GM12878 (cell line): ENCODE measurements around the gene PCDHGA3. TPM values are rescaled to one million over a fixed set of nuclear protein-coding genes. Genes with fewer than 3 reads are reported as not detected.

Source experiments
- ATAC-seq: fragments of 200-7000 bp; cut with Tn5 transposase; 3 replicates; pipeline ENCODE4 v1.9.1; 2020; ENCODE audit warnings: mild to moderate bottlenecking, moderate library complexity
- BruUV-seq: library from RNA; stranded (reverse); fragments of 400-500 nt; replicated peaks from 2 replicates; lab custom pipeline; 2021; lab: Mats Ljungman, UMichigan
- CTCF ChIA-PET: fragments of 300-600 bp; sonication (Branson Sonifier 250); formaldehyde crosslinking; extraction: SDS; loops from one replicate; lab custom pipeline; 2021; ENCODE audit warnings: inconsistent platforms; lab: Yijun Ruan, JAX
- POLR2A ChIA-PET: fragments of 350-600 bp; formaldehyde crosslinking; extraction: SDS; loops from one replicate; lab custom pipeline; 2021; ENCODE audit warnings: inconsistent platforms; lab: Charles Lee
- RAD21 ChIA-PET: fragments of 300-600 bp; sonication (Branson Sonifier 250); formaldehyde crosslinking; loops from one replicate; lab custom pipeline; 2023; ENCODE audit warnings: antibody characterized with exemption; ENCODE audit not compliant: unreplicated experiment; lab: Charles Lee
- SMC1A ChIA-PET: fragments of 300-600 bp; sonication (Branson Sonifier 250); formaldehyde crosslinking; loops from one replicate; lab custom pipeline; 2023; ENCODE audit not compliant: unreplicated experiment, uncharacterized antibody; lab: Charles Lee
- DNase-seq: peaks from one replicate; pipeline ENCODE4 v3.0.0-alpha.2; 2011; ENCODE audit warnings: low read depth, low spot score
- FAIRE-seq: peaks from 3 replicates; lab custom pipeline; 2011; peaks lifted over from hg19 to GRCh38; lab: Jason Lieb, UNC
- H2AFZ ChIP-seq: 2 replicates; pipeline ENCODE4 v1.6.0; 2011; ENCODE audit warnings: low read depth, low read length, control low read depth; ENCODE audit not compliant: control insufficient read depth
- H3K27ac ChIP-seq: 2 replicates; pipeline ENCODE4 v1.5.1; 2011; ENCODE audit warnings: control low read depth; ENCODE audit not compliant: control insufficient read depth, insufficient read depth
- H3K27me3 ChIP-seq, 2 experiments: replicated peaks in 1 of 2; 2 replicates each; pipeline versions ENCODE4 v1.6.0 to v1.6.1; 2011; ENCODE audit warnings: low read length in 1 of 2; ENCODE audit not compliant: control insufficient read depth in 2 of 2, insufficient read depth in 2 of 2
- H3K36me3 ChIP-seq, 2 experiments: 2 replicates each; pipeline ENCODE4 v1.5.1; 2011; ENCODE audit warnings: low read length in 1 of 2; ENCODE audit not compliant: control insufficient read depth in 2 of 2, insufficient read depth in 2 of 2
- H3K4me1 ChIP-seq: 2 replicates; pipeline ENCODE4 v1.6.1; 2011; ENCODE audit warnings: mild to moderate bottlenecking, low read length, moderate library complexity, mixed read lengths; ENCODE audit not compliant: control insufficient read depth, insufficient read depth
- H3K4me2 ChIP-seq: 2 replicates; pipeline ENCODE4 v1.6.0; 2011; ENCODE audit warnings: control low read depth; ENCODE audit not compliant: control insufficient read depth, insufficient read depth
- H3K4me3 ChIP-seq: fragments of 200-600 bp; sonication (generic); 2 replicates; pipeline ENCODE4 v1.5.1; 2016
- H3K79me2 ChIP-seq: 2 replicates; pipeline ENCODE4 v1.6.0; 2011; ENCODE audit warnings: low read length; ENCODE audit not compliant: control insufficient read depth, insufficient read depth
- H3K9ac ChIP-seq: 2 replicates; pipeline ENCODE4 v1.8.0; 2011; ENCODE audit warnings: low read length, control low read depth, mixed read lengths; ENCODE audit not compliant: control insufficient read depth, insufficient read depth
- H3K9me3 ChIP-seq: replicated peaks from 3 replicates; pipeline ENCODE4 v1.5.1; 2011; ENCODE audit warnings: mild to moderate bottlenecking, low read length; ENCODE audit not compliant: control insufficient read depth, insufficient read depth
- H4K20me1 ChIP-seq: 2 replicates; pipeline ENCODE4 v1.6.0; 2011; ENCODE audit not compliant: control insufficient read depth, insufficient read depth
- ASH2L ChIP-seq: fragments of 300-600, 200-600 bp; sonication (generic); IDR thresholded peaks from 2 replicates; pipeline ENCODE4 v1.6.1; 2017; ENCODE audit warnings: low read depth, mild to moderate bottlenecking, borderline replicate concordance
- BHLHE40 ChIP-seq, 2 experiments: fragments of 450-650 bp in 1 of 2; IDR thresholded peaks; 2 replicates each; pipeline ENCODE4 v1.6.1; 2011 to 2017; ENCODE audit warnings: low read depth in 2 of 2, borderline replicate concordance in 1 of 2, improper control_type of control experiment in 1 of 2, low read length in 1 of 2, mild to moderate bottlenecking in 1 of 2
- EGR1 ChIP-seq, 2 experiments: IDR thresholded peaks; 1 replicate in 1 of 2; 2 replicates in 1 of 2; pipeline ENCODE4 v1.6.1; 2011 to 2012; ENCODE audit warnings: low read depth in 2 of 2, low read length in 2 of 2, borderline replicate concordance in 1 of 2, mild to moderate bottlenecking in 1 of 2, moderate library complexity in 1 of 2
- SIX5 ChIP-seq: IDR thresholded peaks from 2 replicates; pipeline ENCODE4 v1.6.1; 2011; ENCODE audit warnings: mild to moderate bottlenecking, low read depth, low read length, moderate library complexity; ENCODE audit not compliant: severe bottlenecking
- SMAD5 ChIP-seq: IDR thresholded peaks from 2 replicates; pipeline ENCODE4 v1.6.1; 2016; ENCODE audit warnings: antibody characterized with exemption, low read depth
- WGBS: methylation state at CpG from one replicate; pipeline ENCODE4 v1.1.6; 2016; ENCODE audit warnings: low lambda C conversion rate; ENCODE audit not compliant: insufficient replicate concordance, insufficient coverage; ENCODE audit errors: missing lambda C conversion rate; 5-methylcytosine and 5-hydroxymethylcytosine counted together
- in situ Hi-C: fragments of 300-500 bp; cut with MboI; formaldehyde crosslinking; loops from 9 replicates; pipeline ENCODE4 v1.14.3; 2018; ENCODE audit warnings: mixed read lengths
- intact Hi-C: fragments of 100-400 bp; cut with micrococcal nuclease; formaldehyde crosslinking; loops from one replicate; pipeline ENCODE4 v1.14.2; 2022; ENCODE audit not compliant: unreplicated experiment
- polyA plus RNA-seq, 11 experiments: library from polyadenylated mRNA; depleted of rRNA in 4 of 11; unstranded in 6 of 11; stranded (reverse) in 5 of 11; fragments of >200 nt; fragmentation: Nextera tagmentation in 4 of 11; fragmentation: Illumina TruSeq in 1 of 11; extraction: Ambion mirVana in 4 of 11; extraction: Trizol in 1 of 11; gene quantifications; 1 replicate in 1 of 11; 2 replicates in 10 of 11; pipeline versions ENCODE4 v1.2.1 to v1.2.3, GENCODE V29; 2011 to 2016; ENCODE audit warnings: inconsistent platforms in 2 of 11, missing spikeins in 2 of 11, low read depth in 1 of 11
- total RNA-seq, 4 experiments: library from RNA; depleted of rRNA in 3 of 4; stranded (reverse); fragments of >200 nt in 3 of 4; fragmentation: Illumina TruSeq in 1 of 4; extraction: Trizol in 1 of 4; gene quantifications; 2 replicates each; pipeline versions ENCODE4 v1.2.1 to v1.2.3, GENCODE V29; 2013 to 2021
- TF ChIP-seq, protein P1 (sequence below): fragments of 450-650 bp; formaldehyde crosslinking; IDR thresholded peaks from 2 replicates; pipeline ENCODE4 v1.4.0; 2020; ENCODE audit warnings: mild to moderate bottlenecking, moderate library complexity

The PCDHGA3 gene
- total and polyA plus RNA-seq, 10 of the 15 experiments (the other 5 are each of a cell fraction or from before 2014, with no cell fraction given): 0.06 to 0.17 (median 0.11) TPM; not detected in 6

DNA sequence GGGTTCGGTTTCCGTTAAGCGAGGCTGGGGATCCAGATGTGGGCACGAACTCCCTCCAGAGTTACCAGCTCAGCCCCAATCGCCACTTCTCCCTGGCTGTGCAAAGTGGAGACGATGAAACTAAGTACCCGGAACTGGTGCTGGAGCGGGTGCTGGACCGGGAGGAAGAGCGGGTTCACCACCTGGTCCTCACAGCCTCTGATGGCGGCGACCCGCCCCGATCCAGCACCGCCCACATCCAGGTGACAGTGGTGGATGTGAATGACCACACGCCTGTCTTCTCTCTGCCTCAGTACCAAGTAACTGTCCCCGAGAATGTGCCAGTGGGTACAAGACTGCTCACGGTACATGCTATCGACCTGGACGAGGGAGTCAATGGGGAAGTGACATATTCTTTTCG lies 39.7 kb downstream of the PCDHGA3 start:
- peaks cover 2% of the 10 kb centered on the region; the same call in 1 of the 3 replicates for H3K9me3 ChIP-seq
- RAD21 ChIA-PET: no interaction called here
- H3K9ac ChIP-seq: no peak overlapping the region
- TF ChIP-seq SIX5: no peak
- no peak for TF ChIP-seq BHLHE40 (IDR thresholded peaks at IDR 0.05; ENCODE audit: borderline replicate concordance in 1 of 2, low read depth in 2 of 2, low read length in 1 of 2)
- TF ChIP-seq ASH2L: no peak
- TF ChIP-seq, protein P1, sequence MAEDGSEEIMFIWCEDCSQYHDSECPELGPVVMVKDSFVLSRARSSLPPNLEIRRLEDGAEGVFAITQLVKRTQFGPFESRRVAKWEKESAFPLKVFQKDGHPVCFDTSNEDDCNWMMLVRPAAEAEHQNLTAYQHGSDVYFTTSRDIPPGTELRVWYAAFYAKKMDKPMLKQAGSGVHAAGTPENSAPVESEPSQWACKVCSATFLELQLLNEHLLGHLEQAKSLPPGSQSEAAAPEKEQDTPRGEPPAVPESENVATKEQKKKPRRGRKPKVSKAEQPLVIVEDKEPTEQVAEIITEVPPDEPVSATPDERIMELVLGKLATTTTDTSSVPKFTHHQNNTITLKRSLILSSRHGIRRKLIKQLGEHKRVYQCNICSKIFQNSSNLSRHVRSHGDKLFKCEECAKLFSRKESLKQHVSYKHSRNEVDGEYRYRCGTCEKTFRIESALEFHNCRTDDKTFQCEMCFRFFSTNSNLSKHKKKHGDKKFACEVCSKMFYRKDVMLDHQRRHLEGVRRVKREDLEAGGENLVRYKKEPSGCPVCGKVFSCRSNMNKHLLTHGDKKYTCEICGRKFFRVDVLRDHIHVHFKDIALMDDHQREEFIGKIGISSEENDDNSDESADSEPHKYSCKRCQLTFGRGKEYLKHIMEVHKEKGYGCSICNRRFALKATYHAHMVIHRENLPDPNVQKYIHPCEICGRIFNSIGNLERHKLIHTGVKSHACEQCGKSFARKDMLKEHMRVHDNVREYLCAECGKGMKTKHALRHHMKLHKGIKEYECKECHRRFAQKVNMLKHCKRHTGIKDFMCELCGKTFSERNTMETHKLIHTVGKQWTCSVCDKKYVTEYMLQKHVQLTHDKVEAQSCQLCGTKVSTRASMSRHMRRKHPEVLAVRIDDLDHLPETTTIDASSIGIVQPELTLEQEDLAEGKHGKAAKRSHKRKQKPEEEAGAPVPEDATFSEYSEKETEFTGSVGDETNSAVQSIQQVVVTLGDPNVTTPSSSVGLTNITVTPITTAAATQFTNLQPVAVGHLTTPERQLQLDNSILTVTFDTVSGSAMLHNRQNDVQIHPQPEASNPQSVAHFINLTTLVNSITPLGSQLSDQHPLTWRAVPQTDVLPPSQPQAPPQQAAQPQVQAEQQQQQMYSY: no peak
- TF ChIP-seq SMAD5: no peak
- TF ChIP-seq EGR1 (IDR thresholded peaks at IDR 0.05; ENCODE audit: borderline replicate concordance in 1 of 2, low read depth in 2 of 2, low read length in 2 of 2): no peak
- POLR2A ChIA-PET: no interaction called here
- 27% methylated on average over 21 of the region's 21 CpGs for WGBS
- BruUV-seq: no TSS peak
- H2AFZ ChIP-seq: no peak overlapping the region
- H3K4me1 ChIP-seq: no peaks in the 10 kb centered on the region
- H3K27me3 ChIP-seq: no peaks in the 10 kb centered on the region
- DNase-seq: no peak
- H3K4me3 ChIP-seq: no peak overlapping the region
- SMC1A ChIA-PET: no interaction called here
- H3K79me2 ChIP-seq: no peaks in the 10 kb centered on the region
- no peaks in the 10 kb centered on the region for H4K20me1 ChIP-seq
- CTCF ChIA-PET: interaction anchor here (0.8 to 1.5 kb wide), 2 partner anchors 8 to 175 kb away, joined by 3 read pairs; no protein-coding TSS in a partner anchor
- in situ Hi-C loops (no loop called here), intact Hi-C loops (no loop called here)
- no peak for ATAC-seq
- H3K27ac ChIP-seq: no peak overlapping the region
- H3K4me2 ChIP-seq: no peak overlapping the region
- H3K36me3 ChIP-seq: no peaks in the 10 kb centered on the region
- no peak for FAIRE-seq
